ENCODE measurements around the gene MOXD1. TPM values are rescaled to one million over a fixed set of nuclear protein-coding genes. Genes with fewer than 3 reads are reported as not detected.

Gene MOXD1
- polyA plus RNA-seq, 4 donors = 0.45 to 5.3 (median 2.2) TPM

- Histone ChIP-seq H3K4me1 (ENCODE audit: control insufficient read depth in 3 of 3, insufficient read depth in 2 of 3, low read depth in 1 of 3, low read length in 2 of 3) (no peaks in the 10 kb centered on the region), H3K9me3 (ENCODE audit: control insufficient read depth in 2 of 2, insufficient read depth in 1 of 2, low read depth in 1 of 2, low read length in 1 of 2) (no peaks in the 10 kb centered on the region), H3K4me3 (ENCODE audit: low read depth in 1 of 3, low read length in 3 of 3) (no peak overlapping the region), H3K36me3 (ENCODE audit: control insufficient read depth in 3 of 3, insufficient read depth in 2 of 3, low read depth in 1 of 3, low read length in 3 of 3) (no peaks in the 10 kb centered on the region), H3K27ac (ENCODE audit: low read depth in 1 of 3, low read length in 2 of 3) (no peak overlapping the region), H3K27me3 (ENCODE audit: control insufficient read depth in 3 of 3, insufficient read depth in 3 of 3, low read length in 3 of 3) (no peaks in the 10 kb centered on the region)
- no peak for DNase-seq
- 88 to 90% (median 88%) methylated on average over 16 of the region's 16 CpGs for WGBS, 3 donors
- no peak for FAIRE-seq
These were observed 154.5 kb downstream of the MOXD1 start for GRCh38 chr6:132246632-132247270.

GRCh38 chr6:132246120-132246617 lies 155.1 kb downstream of the MOXD1 start:
- no peaks in the 10 kb centered on the region for H3K4me1 ChIP-seq (ENCODE audit: control insufficient read depth in 3 of 3, insufficient read depth in 2 of 3, low read depth in 1 of 3, low read length in 2 of 3)
- H3K36me3 ChIP-seq (ENCODE audit: control insufficient read depth in 3 of 3, insufficient read depth in 2 of 3, low read depth in 1 of 3, low read length in 3 of 3) = no peaks in the 10 kb centered on the region
- no peak overlapping the region for H3K4me3 ChIP-seq (ENCODE audit: low read depth in 1 of 3, low read length in 3 of 3)
- 78 to 89% (median 82%) methylated on average over 2 of the region's 2 CpGs for WGBS, 3 donors
- no peaks in the 10 kb centered on the region for H3K27me3 ChIP-seq (ENCODE audit: control insufficient read depth in 3 of 3, insufficient read depth in 3 of 3, low read length in 3 of 3)
- no peak for DNase-seq
- no peak for FAIRE-seq
- H3K9me3 ChIP-seq (ENCODE audit: control insufficient read depth in 2 of 2, insufficient read depth in 1 of 2, low read depth in 1 of 2, low read length in 1 of 2) = no peaks in the 10 kb centered on the region
- H3K27ac ChIP-seq (ENCODE audit: low read depth in 1 of 3, low read length in 2 of 3) = no peak overlapping the region

Other genes starting within 250 kb of the MOXD1 start
- 10 to 100 TPM; 24.7 to 91.8 (median 34.6) TPM for gene STX7, start 111.6 kb upstream of the MOXD1 start, polyA plus RNA-seq
- not detected for gene TAAR9, start 136.8 kb upstream of the MOXD1 start, polyA plus RNA-seq
- not detected for gene TAAR8, start 151.2 kb upstream of the MOXD1 start, polyA plus RNA-seq
- gene TAAR6, start 168.8 kb upstream of the MOXD1 start, polyA plus RNA-seq = not detected
- gene TAAR5, start 188.3 kb upstream of the MOXD1 start, polyA plus RNA-seq = not detected
- gene TAAR2, start 222.8 kb upstream of the MOXD1 start, polyA plus RNA-seq = not detected